Measurements from ENCODE around the gene DUSP3.

DUSP3 gene

GRCh38 chr17:43809121-43809520, 30.3 kb upstream of the DUSP3 start:
- Histone ChIP-seq H3K4me1 (ENCODE audit: control insufficient read depth, insufficient read depth, low read depth, low read length) (peaks cover 12% of the 10 kb centered on the region), H3K4me2 (ENCODE audit: low read length, poor library complexity, severe bottlenecking) (no peak overlapping the region), H3K79me1 (replicated peaks; ENCODE audit: low read length, poor library complexity, severe bottlenecking) (no peaks in the 10 kb centered on the region), H2BK120ac (ENCODE audit: low read depth, low read length) (no peak overlapping the region), H3K18ac (ENCODE audit: low read depth in 1 of 2, low read length in 2 of 2) (no peak overlapping the region), H3K27me3 (ENCODE audit: control insufficient read depth in 1 of 2, insufficient read depth in 1 of 2, low read length in 2 of 2) (no peaks in the 10 kb centered on the region), H2BK12ac (ENCODE audit: low read length in 2 of 2) (no peak overlapping the region), H3K4ac (ENCODE audit: low read depth in 1 of 2, low read length in 2 of 2) (no peak overlapping the region), H3K36me3 (ENCODE audit: control insufficient read depth in 1 of 2, insufficient read depth in 2 of 2, low read depth in 1 of 2, low read length in 2 of 2) (peaks cover 20 to 90% of the 10 kb centered on the region in 2 experiments), H3K4me3 (ENCODE audit: insufficient read depth in 1 of 2, low read depth in 1 of 2, low read length in 2 of 2) (no peak overlapping the region), H3K9ac (ENCODE audit: low read length) (no peak overlapping the region), H4K8ac (ENCODE audit: low read length) (no peak overlapping the region), H2BK5ac (ENCODE audit: low read depth, low read length, poor library complexity, severe bottlenecking) (no peak overlapping the region), H3K9me3 (ENCODE audit: control insufficient read depth, low read length) (no peaks in the 10 kb centered on the region), H4K91ac (ENCODE audit: low read length) (no peak overlapping the region), H3K23ac (ENCODE audit: low read length in 2 of 2) (no peak overlapping the region), H2AFZ (ENCODE audit: low read depth, low read length) (no peak overlapping the region), H3K14ac (ENCODE audit: low read length in 2 of 2) (no peak overlapping the region), H2AK5ac (ENCODE audit: low read length, severe bottlenecking) (no peak overlapping the region), H2BK15ac (ENCODE audit: low read depth, poor library complexity, severe bottlenecking) (no peak overlapping the region), H3K27ac (ENCODE audit: low read length, poor library complexity, severe bottlenecking) (no peak overlapping the region)
- 97% methylated on average over 4 of the region's 5 CpGs for WGBS
- DNase-seq, result no peak

GRCh38 chr17:43808076-43808475, 29.3 kb upstream of the DUSP3 start:
- H2AK5ac ChIP-seq (ENCODE audit: low read length, severe bottlenecking), result no peak overlapping the region
- no peak overlapping the region for H3K4me2 ChIP-seq (ENCODE audit: low read length, poor library complexity, severe bottlenecking)
- H3K4ac ChIP-seq (ENCODE audit: low read depth in 1 of 2, low read length in 2 of 2), result no peak overlapping the region
- H3K14ac ChIP-seq (ENCODE audit: low read length in 2 of 2), result no peak overlapping the region
- H2BK5ac ChIP-seq (ENCODE audit: low read depth, low read length, poor library complexity, severe bottlenecking), result no peak overlapping the region
- H3K18ac ChIP-seq (ENCODE audit: low read depth in 1 of 2, low read length in 2 of 2), result no peak overlapping the region
- no peak overlapping the region for H2BK12ac ChIP-seq (ENCODE audit: low read length in 2 of 2)
- H3K36me3 ChIP-seq (ENCODE audit: control insufficient read depth in 1 of 2, insufficient read depth in 2 of 2, low read depth in 1 of 2, low read length in 2 of 2), result peaks cover 13 to 88% of the 10 kb centered on the region in 2 experiments
- no peak overlapping the region for H3K27ac ChIP-seq (ENCODE audit: low read length, poor library complexity, severe bottlenecking)
- no peak overlapping the region for H2BK120ac ChIP-seq (ENCODE audit: low read depth, low read length)
- no peaks in the 10 kb centered on the region for H3K79me1 ChIP-seq (replicated peaks; ENCODE audit: low read length, poor library complexity, severe bottlenecking)
- no peak overlapping the region for H3K23ac ChIP-seq (ENCODE audit: low read length in 2 of 2)
- H3K9me3 ChIP-seq (ENCODE audit: control insufficient read depth, low read length), result no peaks in the 10 kb centered on the region
- no peak overlapping the region for H4K8ac ChIP-seq (ENCODE audit: low read length)
- H3K27me3 ChIP-seq (ENCODE audit: control insufficient read depth in 1 of 2, insufficient read depth in 1 of 2, low read length in 2 of 2), result no peaks in the 10 kb centered on the region
- H2BK15ac ChIP-seq (ENCODE audit: low read depth, poor library complexity, severe bottlenecking), result no peak overlapping the region
- WGBS, result 100% methylated on average over 2 of the region's 4 CpGs
- H3K9ac ChIP-seq (ENCODE audit: low read length), result no peak overlapping the region
- H3K4me3 ChIP-seq (ENCODE audit: insufficient read depth in 1 of 2, low read depth in 1 of 2, low read length in 2 of 2), result no peak overlapping the region
- no peak overlapping the region for H2AFZ ChIP-seq (ENCODE audit: low read depth, low read length)
- H4K91ac ChIP-seq (ENCODE audit: low read length), result no peak overlapping the region
- H3K4me1 ChIP-seq (ENCODE audit: control insufficient read depth, insufficient read depth, low read depth, low read length), result peaks cover 2% of the 10 kb centered on the region
- DNase-seq, result no peak

GRCh38 chr17:43805117-43805516, 26.3 kb upstream of the DUSP3 start:
- no peak overlapping the region for H4K91ac ChIP-seq (ENCODE audit: low read length)

GRCh38 chr17:43803758-43804157, 25.0 kb upstream of the DUSP3 start:
- H3K9me3 ChIP-seq (ENCODE audit: control insufficient read depth, low read length), result no peaks in the 10 kb centered on the region
- DNase-seq, result no peak
- no peak overlapping the region for H2BK5ac ChIP-seq (ENCODE audit: low read depth, low read length, poor library complexity, severe bottlenecking)
- H3K14ac ChIP-seq (ENCODE audit: low read length in 2 of 2), result no peak overlapping the region
- no peak overlapping the region for H3K4ac ChIP-seq (ENCODE audit: low read depth in 1 of 2, low read length in 2 of 2)
- no peaks in the 10 kb centered on the region for H3K79me1 ChIP-seq (replicated peaks; ENCODE audit: low read length, poor library complexity, severe bottlenecking)
- H3K36me3 ChIP-seq (ENCODE audit: control insufficient read depth in 1 of 2, insufficient read depth in 2 of 2, low read depth in 1 of 2, low read length in 2 of 2), result peaks cover 12 to 81% of the 10 kb centered on the region in 2 experiments
- no peak overlapping the region for H3K23ac ChIP-seq (ENCODE audit: low read length in 2 of 2)
- H2BK12ac ChIP-seq (ENCODE audit: low read length in 2 of 2), result no peak overlapping the region
- H4K8ac ChIP-seq (ENCODE audit: low read length), result no peak overlapping the region
- H3K4me3 ChIP-seq (ENCODE audit: insufficient read depth in 1 of 2, low read depth in 1 of 2, low read length in 2 of 2), result no peak overlapping the region
- no peak overlapping the region for H3K9ac ChIP-seq (ENCODE audit: low read length)
- H2AFZ ChIP-seq (ENCODE audit: low read depth, low read length), result no peak overlapping the region
- no peak overlapping the region for H4K91ac ChIP-seq (ENCODE audit: low read length)
- no peak overlapping the region for H2BK15ac ChIP-seq (ENCODE audit: low read depth, poor library complexity, severe bottlenecking)
- H3K18ac ChIP-seq (ENCODE audit: low read depth in 1 of 2, low read length in 2 of 2), result no peak overlapping the region
- no peak overlapping the region for H2BK120ac ChIP-seq (ENCODE audit: low read depth, low read length)
- no peaks in the 10 kb centered on the region for H3K4me1 ChIP-seq (ENCODE audit: control insufficient read depth, insufficient read depth, low read depth, low read length)
- H3K27me3 ChIP-seq (ENCODE audit: control insufficient read depth in 1 of 2, insufficient read depth in 1 of 2, low read length in 2 of 2), result no peaks in the 10 kb centered on the region
- no peak overlapping the region for H2AK5ac ChIP-seq (ENCODE audit: low read length, severe bottlenecking)
- no peak overlapping the region for H3K4me2 ChIP-seq (ENCODE audit: low read length, poor library complexity, severe bottlenecking)
- WGBS, result 62% methylated on average over 4 of the region's 4 CpGs
- H3K27ac ChIP-seq (ENCODE audit: low read length, poor library complexity, severe bottlenecking), result no peak overlapping the region

More at GRCh38 chr17:43805117-43805516, 26.3 kb upstream of the DUSP3 start:
- H3K14ac ChIP-seq (ENCODE audit: low read length in 2 of 2), result no peak overlapping the region
- no peak overlapping the region for H3K23ac ChIP-seq (ENCODE audit: low read length in 2 of 2)
- H3K4me3 ChIP-seq (ENCODE audit: insufficient read depth in 1 of 2, low read depth in 1 of 2, low read length in 2 of 2), result no peak overlapping the region
- no peaks in the 10 kb centered on the region for H3K9me3 ChIP-seq (ENCODE audit: control insufficient read depth, low read length)
- no peaks in the 10 kb centered on the region for H3K27me3 ChIP-seq (ENCODE audit: control insufficient read depth in 1 of 2, insufficient read depth in 1 of 2, low read length in 2 of 2)
- no peak overlapping the region for H2BK120ac ChIP-seq (ENCODE audit: low read depth, low read length)
- H3K9ac ChIP-seq (ENCODE audit: low read length), result no peak overlapping the region
- H3K4ac ChIP-seq (ENCODE audit: low read depth in 1 of 2, low read length in 2 of 2), result no peak overlapping the region
- H2BK12ac ChIP-seq (ENCODE audit: low read length in 2 of 2), result no peak overlapping the region
- H3K27ac ChIP-seq (ENCODE audit: low read length, poor library complexity, severe bottlenecking), result no peak overlapping the region
- DNase-seq, result no peak
- H2AK5ac ChIP-seq (ENCODE audit: low read length, severe bottlenecking), result no peak overlapping the region
- H3K18ac ChIP-seq (ENCODE audit: low read depth in 1 of 2, low read length in 2 of 2), result no peak overlapping the region
- H2BK5ac ChIP-seq (ENCODE audit: low read depth, low read length, poor library complexity, severe bottlenecking), result no peak overlapping the region
- H3K4me1 ChIP-seq (ENCODE audit: control insufficient read depth, insufficient read depth, low read depth, low read length), result no peaks in the 10 kb centered on the region
- no peak overlapping the region for H3K4me2 ChIP-seq (ENCODE audit: low read length, poor library complexity, severe bottlenecking)
- peaks cover 12 to 89% of the 10 kb centered on the region in 2 experiments for H3K36me3 ChIP-seq (ENCODE audit: control insufficient read depth in 1 of 2, insufficient read depth in 2 of 2, low read depth in 1 of 2, low read length in 2 of 2)
- no peak overlapping the region for H2BK15ac ChIP-seq (ENCODE audit: low read depth, poor library complexity, severe bottlenecking)
- no peak overlapping the region for H2AFZ ChIP-seq (ENCODE audit: low read depth, low read length)
- H3K79me1 ChIP-seq (replicated peaks; ENCODE audit: low read length, poor library complexity, severe bottlenecking), result no peaks in the 10 kb centered on the region
- no peak overlapping the region for H4K8ac ChIP-seq (ENCODE audit: low read length)

All from mesenchymal stem cell (in vitro differentiated cells and primary cell).